GM19467 (cell line): ENCODE results near the gene CBFA2T2.
"Not testable (repeated sequence)": the region's sequence is repeated elsewhere in the genome, so short reads cannot be mapped to it uniquely, and the experiment has no call there.

Experiments used
- ATAC-seq: cut with Tn5 transposase; IDR thresholded peaks from one replicate; pipeline ENCODE4 v1.9.1; 2021; ENCODE audit warnings: mild to moderate bottlenecking, moderate library complexity; ENCODE audit not compliant: unreplicated experiment

CBFA2T2 gene

GRCh38 chr20:33490023-33490933 is at the start of gene CBFA2T2:
CBFA2T2 (plus strand) TSS chr20:33490096; CDS start chr20:33490268, 172 bp downstream.
- peak; percentile 31 for ATAC-seq

GRCh38 chr20:33440562-33440961 is 49.3 kb upstream of the CBFA2T2 start:
- ATAC-seq: not testable (repeated sequence)

- ATAC-seq: no peak
Measured at GRCh38 chr20:33441142-33441955, 48.5 kb upstream of the CBFA2T2 start.

GRCh38 chr20:33442136-33443005 is 47.5 kb upstream of the CBFA2T2 start:
- ATAC-seq: no peak

- ATAC-seq: peak; percentile 15
Measured at GRCh38 chr20:33443006-33443511, 46.8 kb upstream of the CBFA2T2 start.

- peak; percentile 56 for ATAC-seq
Measured at GRCh38 chr20:33443512-33444239, 46.2 kb upstream of the CBFA2T2 start, which contains the start of gene SNTA1. SNTA1 (minus strand) TSS chr20:33443763; CDS start chr20:33443620, 143 bp downstream.

- ATAC-seq: no peak
Measured at GRCh38 chr20:33444797-33445560, 44.9 kb upstream of the CBFA2T2 start.

- ATAC-seq: no peak
Measured at GRCh38 chr20:33445881-33446625, 43.8 kb upstream of the CBFA2T2 start.

GRCh38 chr20:33450867-33451266 is 39.0 kb upstream of the CBFA2T2 start:
- no peak for ATAC-seq

- not testable (repeated sequence) for ATAC-seq
Measured at GRCh38 chr20:33456916-33457642, 32.8 kb upstream of the CBFA2T2 start.

GRCh38 chr20:33459599-33459998 is 30.3 kb upstream of the CBFA2T2 start:
- ATAC-seq: no peak

- no peak for ATAC-seq
Measured at GRCh38 chr20:33460711-33461110, 29.2 kb upstream of the CBFA2T2 start.

- ATAC-seq: no peak
Measured at GRCh38 chr20:33463332-33464101, 26.4 kb upstream of the CBFA2T2 start.

- ATAC-seq: not testable (repeated sequence)
Measured at GRCh38 chr20:33464759-33465158, 25.1 kb upstream of the CBFA2T2 start.

GRCh38 chr20:33465481-33466302 is 24.2 kb upstream of the CBFA2T2 start:
- ATAC-seq: no peak

GRCh38 chr20:33466303-33466646 is 23.6 kb upstream of the CBFA2T2 start:
- ATAC-seq: no peak
